KOPT-K1 (cell line): ENCODE measurements around the gene MGAT5.

ENCODE experiments used
- H3K27ac ChIP-seq: fragments of 200-600 bp; sonication (generic); 2 replicates; pipeline ENCODE4 v1.5.1; 2016; ENCODE audit warnings: antibody characterized with exemption, mild to moderate bottlenecking, low read depth, low read length; ENCODE audit not compliant: poor library complexity, severe bottlenecking
- H3K36me3 ChIP-seq: fragments of 200-600 bp; sonication (generic); 2 replicates; pipeline ENCODE4 v1.5.1; 2017; ENCODE audit warnings: antibody characterized with exemption, mild to moderate bottlenecking, low read length, moderate library complexity; ENCODE audit not compliant: insufficient read depth
- H3K9me3 ChIP-seq: fragments of 200-600 bp; sonication (generic); 2 replicates; pipeline ENCODE4 v1.5.1; 2017; ENCODE audit warnings: antibody characterized with exemption, low read length, mild to moderate bottlenecking; ENCODE audit not compliant: insufficient read depth, poor library complexity, severe bottlenecking

Gene MGAT5

GRCh38 chr2:134397146-134397896, 143.4 kb downstream of the MGAT5 start:
- no peaks in the 10 kb centered on the region; the same call in 1 of the 2 replicates for H3K36me3 ChIP-seq
- no peaks in the 10 kb centered on the region for H3K9me3 ChIP-seq
- no peak overlapping the region for H3K27ac ChIP-seq

DNA sequence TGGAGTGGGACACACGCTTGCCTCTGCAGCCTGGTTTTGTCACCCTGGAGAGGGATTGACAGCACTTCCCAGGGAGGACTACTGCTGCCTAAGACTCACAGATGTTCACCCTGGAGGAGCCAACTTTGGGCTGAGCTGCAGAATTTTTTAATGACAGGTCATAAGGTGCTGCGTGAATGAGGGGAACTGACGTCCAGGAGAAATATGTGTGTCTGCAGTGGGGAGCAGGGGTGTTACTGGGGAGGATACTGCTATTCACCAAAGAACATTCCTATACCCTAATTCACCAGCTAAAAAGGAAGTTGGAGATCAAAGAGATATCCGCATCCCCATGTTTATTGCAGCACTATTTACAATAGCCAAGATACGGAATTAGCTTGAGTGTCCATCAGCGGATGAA, 144.4 kb downstream of the MGAT5 start:
- Histone ChIP-seq H3K9me3 (no peaks in the 10 kb centered on the region), H3K27ac (no peak overlapping the region), H3K36me3 (peaks cover 7% of the 10 kb centered on the region; the same call in 1 of the 2 replicates)

DNA sequence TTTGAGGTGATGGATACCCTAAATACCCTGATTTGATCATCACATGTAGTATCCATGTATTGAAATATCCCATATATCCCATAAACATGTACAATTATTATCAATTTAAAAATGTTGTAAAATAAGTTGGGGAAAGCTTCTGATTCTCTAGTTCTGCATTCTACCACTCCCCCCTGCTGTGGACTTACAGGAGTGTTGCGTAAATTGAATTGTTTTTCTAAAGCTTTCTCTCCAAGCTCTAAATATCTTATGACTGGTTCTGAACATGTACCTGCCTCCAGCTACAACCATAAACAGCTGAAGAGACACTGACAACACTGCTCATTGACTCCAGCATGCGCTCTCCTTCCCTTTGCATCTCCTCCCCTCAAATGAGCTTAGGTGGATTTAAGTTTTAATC, 145.2 kb downstream of the MGAT5 start:
- H3K27ac ChIP-seq, result no peak overlapping the region
- H3K36me3 ChIP-seq, result peaks cover 15% of the 10 kb centered on the region; the same call in 1 of the 2 replicates
- H3K9me3 ChIP-seq, result no peaks in the 10 kb centered on the region

DNA sequence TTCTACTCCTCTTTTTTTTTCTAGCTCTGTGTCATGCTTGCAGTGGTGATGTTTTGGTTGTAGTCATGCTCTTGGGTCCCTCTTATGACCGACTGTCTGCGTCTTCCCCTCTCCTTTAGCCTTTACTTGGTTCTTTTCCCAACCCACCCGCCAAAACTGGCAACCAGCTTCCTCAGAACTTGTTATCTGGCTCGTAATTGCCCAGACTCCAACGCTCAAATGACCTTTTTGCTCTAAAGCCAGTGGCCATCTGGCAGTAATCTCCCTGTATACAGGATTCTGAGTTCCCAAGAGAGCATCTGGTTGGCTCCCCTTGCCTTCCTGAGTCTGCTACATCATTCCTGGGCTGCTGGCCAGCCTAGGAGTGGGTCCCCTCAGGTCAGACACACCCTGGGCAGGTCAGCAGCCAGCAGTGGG, 147.2 kb downstream of the MGAT5 start:
- peaks cover 17% of the 10 kb centered on the region; the same call in 1 of the 2 replicates for H3K36me3 ChIP-seq
- no peaks in the 10 kb centered on the region for H3K9me3 ChIP-seq
- H3K27ac ChIP-seq, result no peak overlapping the region

- H3K9me3 ChIP-seq, result no peaks in the 10 kb centered on the region
- H3K27ac ChIP-seq, result no peak overlapping the region
- H3K36me3 ChIP-seq, result peaks cover 20% of the 10 kb centered on the region; the same call in 1 of the 2 replicates
Observed at GRCh38 chr2:134401789-134402188, 147.9 kb downstream of the MGAT5 start.

DNA sequence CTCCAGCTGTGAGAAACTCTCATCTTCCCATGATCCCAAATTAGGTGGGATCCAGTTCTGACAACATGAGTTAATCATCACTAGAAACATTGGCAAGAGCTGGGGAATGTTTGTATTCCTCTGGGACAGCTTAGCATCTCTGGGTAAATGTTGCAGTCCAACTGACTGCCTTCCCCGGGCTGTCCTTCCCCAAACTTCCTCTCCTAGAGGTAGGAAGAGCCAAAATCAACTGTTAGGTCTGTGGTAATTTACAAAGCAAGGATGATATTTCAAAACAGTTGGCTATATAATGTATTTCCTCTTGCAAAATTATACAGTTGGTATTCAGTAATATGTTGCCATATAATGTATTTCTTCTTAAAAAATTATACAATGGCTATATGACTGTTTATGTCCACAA, 148.5 kb downstream of the MGAT5 start:
- Histone ChIP-seq H3K27ac (no peak overlapping the region), H3K36me3 (peaks cover 20% of the 10 kb centered on the region; the same call in 1 of the 2 replicates), H3K9me3 (no peaks in the 10 kb centered on the region)

GRCh38 chr2:134405611-134406081, 151.8 kb downstream of the MGAT5 start:
- H3K27ac ChIP-seq, result no peak overlapping the region
- peaks cover 20% of the 10 kb centered on the region; the same call in 1 of the 2 replicates for H3K36me3 ChIP-seq
- H3K9me3 ChIP-seq, result no peaks in the 10 kb centered on the region

- Histone ChIP-seq H3K36me3 (peaks cover 20% of the 10 kb centered on the region; the same call in 1 of the 2 replicates), H3K9me3 (no peaks in the 10 kb centered on the region), H3K27ac (no peak overlapping the region)
Observed at GRCh38 chr2:134406311-134406710, 152.4 kb downstream of the MGAT5 start.

- H3K27ac ChIP-seq, result no peak overlapping the region
- peaks cover 20% of the 10 kb centered on the region; the same call in 1 of the 2 replicates for H3K36me3 ChIP-seq
- H3K9me3 ChIP-seq, result no peaks in the 10 kb centered on the region
Observed at GRCh38 chr2:134406736-134407135, 152.9 kb downstream of the MGAT5 start.

- Histone ChIP-seq H3K9me3 (no peaks in the 10 kb centered on the region), H3K36me3 (peaks cover 20% of the 10 kb centered on the region; the same call in 1 of the 2 replicates), H3K27ac (peak overlapping the region; percentile 57)
Observed at GRCh38 chr2:134407154-134407890, 153.4 kb downstream of the MGAT5 start.

DNA sequence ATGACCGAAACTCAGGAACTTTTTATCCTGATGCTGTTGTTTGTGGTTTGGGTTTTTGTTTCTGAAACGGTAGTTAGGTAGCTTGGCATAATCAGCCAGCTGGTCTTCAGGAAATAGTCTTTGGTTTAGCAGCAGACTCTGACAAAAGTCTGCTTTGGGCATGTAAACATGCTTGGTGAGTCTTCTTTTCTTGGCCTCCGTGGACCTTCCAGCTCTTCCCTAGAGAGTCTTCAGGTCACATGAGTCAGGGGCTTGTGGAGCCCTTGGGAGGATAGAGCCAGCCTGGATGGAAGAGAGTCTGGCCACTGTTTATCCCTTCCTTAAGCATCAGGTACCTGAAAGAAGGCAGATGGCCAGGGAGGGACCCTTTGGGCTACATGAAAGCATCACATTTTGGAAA, 154.5 kb downstream of the MGAT5 start:
- H3K36me3 ChIP-seq, result peaks cover 16% of the 10 kb centered on the region; the same call in 1 of the 2 replicates
- H3K27ac ChIP-seq, result peak overlapping the region; percentile 57
- H3K9me3 ChIP-seq, result no peaks in the 10 kb centered on the region

GRCh38 chr2:134408791-134409190, 154.9 kb downstream of the MGAT5 start:
- no peaks in the 10 kb centered on the region for H3K9me3 ChIP-seq
- H3K27ac ChIP-seq, result peak overlapping the region; percentile 57
- peaks cover 13% of the 10 kb centered on the region; the same call in 1 of the 2 replicates for H3K36me3 ChIP-seq

DNA sequence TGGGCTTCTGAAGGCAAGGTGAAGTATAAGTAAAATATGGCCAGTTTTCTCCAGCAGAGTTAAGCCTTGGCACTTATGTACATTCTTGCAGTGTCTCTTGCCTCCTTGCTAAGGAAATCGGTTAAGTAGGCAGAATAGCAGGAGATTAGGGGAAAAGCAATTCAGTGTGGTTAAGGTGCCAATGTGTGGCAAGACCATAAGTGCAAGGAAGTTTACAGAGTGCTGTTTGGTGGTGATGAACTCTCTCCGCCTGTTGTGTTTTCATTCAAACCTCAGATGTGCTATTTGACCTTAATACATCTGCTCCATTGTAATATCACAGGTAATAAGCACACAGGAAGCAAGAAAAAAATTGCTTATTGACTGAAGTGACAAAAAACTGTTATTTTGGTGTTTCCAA, 156.1 kb downstream of the MGAT5 start:
- Histone ChIP-seq H3K36me3 (peaks cover 10% of the 10 kb centered on the region; the same call in 1 of the 2 replicates), H3K27ac (peak overlapping the region; percentile 57), H3K9me3 (no peaks in the 10 kb centered on the region)

GRCh38 chr2:134410831-134411231, 157.0 kb downstream of the MGAT5 start:
- Histone ChIP-seq H3K9me3 (no peaks in the 10 kb centered on the region), H3K36me3 (peaks cover 10% of the 10 kb centered on the region; the same call in 1 of the 2 replicates), H3K27ac (peak overlapping the region; percentile 57)

- Histone ChIP-seq H3K27ac (peak overlapping the region; percentile 57), H3K36me3 (peaks cover 6% of the 10 kb centered on the region; the same call in 1 of the 2 replicates), H3K9me3 (no peaks in the 10 kb centered on the region)
Observed at GRCh38 chr2:134411279-134411827, 157.5 kb downstream of the MGAT5 start.
